Lung (tissue), 12 donors: ENCODE measurements around the gene ARID1B. TPM values are rescaled to one million over a fixed set of nuclear protein-coding genes. Genes with fewer than 3 reads are reported as not detected.

Experiments
- ATAC-seq: fragments of 200-7000 bp; cut with Tn5 transposase; one replicate; pipeline ENCODE4 v1.9.1; 2020; ENCODE audit warnings: moderate number of reproducible peaks; ENCODE audit not compliant: insufficient read depth, low FRiP score
- DNase-seq, 3 donors: peaks; one replicate each; pipeline ENCODE4 v3.0.0-alpha.2; 2013 to 2017
- H3K27ac ChIP-seq, 2 donors: one replicate each; pipeline ENCODE4 v1.5.1; 2013; ENCODE audit warnings: mild to moderate bottlenecking in 2 of 2, moderate library complexity in 2 of 2, control low read depth in 1 of 2, inconsistent platforms in 1 of 2, low read depth in 1 of 2, low read length in 1 of 2
- H3K27me3 ChIP-seq, 3 donors: one replicate each; pipeline ENCODE4 v1.5.1; 2013; ENCODE audit warnings: low read length in 2 of 3; ENCODE audit not compliant: control insufficient read depth in 3 of 3, insufficient read depth in 3 of 3
- H3K36me3 ChIP-seq, 4 donors: one replicate each; pipeline ENCODE4 v1.5.1; 2013; ENCODE audit warnings: low read length in 4 of 4, mild to moderate bottlenecking in 1 of 4, moderate library complexity in 1 of 4; ENCODE audit not compliant: control insufficient read depth in 4 of 4, insufficient read depth in 4 of 4
- H3K4me1 ChIP-seq, 5 donors: one replicate each; pipeline ENCODE4 v1.5.1; 2013; ENCODE audit warnings: low read length in 5 of 5, mild to moderate bottlenecking in 2 of 5, moderate library complexity in 1 of 5; ENCODE audit not compliant: control insufficient read depth in 5 of 5, insufficient read depth in 5 of 5
- H3K4me3 ChIP-seq: one replicate; pipeline ENCODE4 v1.5.1; 2013; ENCODE audit warnings: mild to moderate bottlenecking, control low read depth, moderate library complexity
- H3K9ac ChIP-seq, 2 donors: one replicate each; pipeline ENCODE4 v1.5.1; 2013; ENCODE audit warnings: low read length in 2 of 2, control low read depth in 1 of 2; ENCODE audit not compliant: insufficient read depth in 1 of 2
- H3K9me3 ChIP-seq, 4 donors: one replicate each; pipeline ENCODE4 v1.5.1; 2013; ENCODE audit warnings: low read length in 3 of 4, mild to moderate bottlenecking in 1 of 4, moderate library complexity in 1 of 4; ENCODE audit not compliant: control insufficient read depth in 4 of 4, insufficient read depth in 3 of 4
- CTCF ChIP-seq: IDR thresholded peaks from 2 replicates; pipeline ENCODE4 v1.5.1; 2012; ENCODE audit warnings: mild to moderate bottlenecking; ENCODE audit errors: control extremely low read depth, extremely low read depth
- WGBS, 2 donors: extraction: QIAGEN DNeasy Blood & Tissue Kit; methylation state at CpG; one replicate each; pipeline ENCODE4 v1.1.7; 2013; 5-methylcytosine and 5-hydroxymethylcytosine counted together
- polyA plus RNA-seq, 2 donors: library from polyadenylated mRNA; stranded (reverse); fragments of 200-250 nt; gene quantifications; one replicate each; pipeline ENCODE4 v1.2.1, GENCODE V29; 2013
- total RNA-seq, 2 donors: library from RNA; depleted of rRNA in 1 of 2; stranded (reverse); fragments of >200 nt in 1 of 2; gene quantifications; one replicate each; pipeline ENCODE4 v1.2.1, GENCODE V29; 2014 to 2021
- donor health status: control.
- donor health status: control.
- donor health status: Bipolar disorder and iron deficiency.
- donor health status: healthy.
- donor health status: DM: yes; HTN: yes; CAD: no.

ARID1B gene
- total and polyA plus RNA-seq, 4 donors, result 10.5 to 239 (median 50.9) TPM

- WGBS, 2 donors, result 96 to 97% methylated on average over 5 of the region's 5 CpGs
- H3K36me3 ChIP-seq, result peaks cover 12 to 61% (median 39%) of the 10 kb centered on the region in 4 donors
- H3K4me1 ChIP-seq, result peaks cover 0 to 7% (median 0%) of the 10 kb centered on the region in 5 donors
- H3K9me3 ChIP-seq, result no peaks in the 10 kb centered on the region
- no peak overlapping the region for H3K9ac ChIP-seq
- DNase-seq (no peak), ATAC-seq (no peak)
- no peak overlapping the region for H3K27ac ChIP-seq
- no peak for TF ChIP-seq CTCF
- no peak overlapping the region for H3K4me3 ChIP-seq
- no peaks in the 10 kb centered on the region for H3K27me3 ChIP-seq
Observed at GRCh38 chr6:157193443-157193996, 416.3 kb downstream of the ARID1B start.

- no peak overlapping the region for H3K27ac ChIP-seq
- no peak overlapping the region for H3K9ac ChIP-seq
- WGBS, 2 donors, result 91 to 97% methylated on average over 2 of the region's 2 CpGs
- peaks cover 0 to 10% (median 0%) of the 10 kb centered on the region in 5 donors for H3K4me1 ChIP-seq
- no peak overlapping the region for H3K4me3 ChIP-seq
- ATAC-seq, result no peak
- no peak for TF ChIP-seq CTCF
- no peak for DNase-seq
- H3K9me3 ChIP-seq, result no peaks in the 10 kb centered on the region
- H3K27me3 ChIP-seq, result no peaks in the 10 kb centered on the region
- H3K36me3 ChIP-seq, result peaks cover 11 to 62% (median 39%) of the 10 kb centered on the region in 4 donors
Observed at GRCh38 chr6:157194110-157194509, 416.9 kb downstream of the ARID1B start.

GRCh38 chr6:157194643-157195042 is 417.5 kb downstream of the ARID1B start:
- no peak overlapping the region for H3K9ac ChIP-seq
- WGBS, 2 donors, result 70 to 75% methylated on average over 3 of the region's 3 CpGs
- H3K4me1 ChIP-seq, result peaks cover 0 to 10% (median 0%) of the 10 kb centered on the region in 5 donors
- H3K27ac ChIP-seq, result no peak overlapping the region
- H3K36me3 ChIP-seq, result peaks cover 11 to 59% (median 37%) of the 10 kb centered on the region in 4 donors
- ATAC-seq (no peak), DNase-seq (no peak)
- H3K9me3 ChIP-seq, result no peaks in the 10 kb centered on the region
- no peak overlapping the region for H3K4me3 ChIP-seq
- TF ChIP-seq CTCF, result no peak
- no peaks in the 10 kb centered on the region for H3K27me3 ChIP-seq

- Histone ChIP-seq H3K9ac (no peak overlapping the region), H3K36me3 (peaks cover 11 to 47% (median 34%) of the 10 kb centered on the region in 4 donors), H3K4me1 (peaks cover 0 to 10% (median 0%) of the 10 kb centered on the region in 5 donors), H3K4me3 (no peak overlapping the region), H3K27me3 (no peaks in the 10 kb centered on the region), H3K9me3 (no peaks in the 10 kb centered on the region), H3K27ac (no peak overlapping the region)
- ATAC-seq (no peak), DNase-seq (no peak)
- no peak for TF ChIP-seq CTCF
- WGBS, 2 donors, result 96 to 97% methylated on average over 6 of the region's 6 CpGs
Observed at GRCh38 chr6:157196391-157196790, 419.2 kb downstream of the ARID1B start.
